HCT116 (cell line): ENCODE data around the gene RAP1GAP2. TPM values are rescaled to one million over a fixed set of nuclear protein-coding genes. Genes with fewer than 3 reads are reported as not detected.

Experiments used
- ATAC-seq: fragments of 200-7000 bp; cut with Tn5 transposase; 2 replicates; pipeline ENCODE4 v1.9.1; 2020; ENCODE audit warnings: mild to moderate bottlenecking, moderate library complexity
- BruUV-seq: library from RNA; stranded (reverse); fragments of 400-500 nt; replicated peaks from 2 replicates; lab custom pipeline; 2021; lab: Mats Ljungman, UMichigan
- CTCF ChIA-PET: fragments of 300-600 bp; sonication (Branson Sonifier 250); formaldehyde crosslinking; loops from one replicate; lab custom pipeline; 2021; ENCODE audit warnings: antibody characterized with exemption; lab: Charles Lee
- POLR2A ChIA-PET: fragments of 300-600, 350-600 bp; sonication (Branson Sonifier 250); formaldehyde crosslinking; loops from one replicate; lab custom pipeline; 2021; ENCODE audit warnings: antibody characterized with exemption; lab: Charles Lee
- RAD21 ChIA-PET, 2 experiments: fragments of 300-600 bp; sonication (Branson Sonifier 250); formaldehyde crosslinking; loops; one replicate each; lab custom pipeline; 2023; ENCODE audit warnings: low total read pairs in 2 of 2; ENCODE audit not compliant: uncharacterized antibody in 2 of 2, unreplicated experiment in 2 of 2, low non-redundant PET in 1 of 2; lab: Charles Lee
- DNase-seq: peaks from one replicate; pipeline ENCODE4 v3.0.0-alpha.2; 2010; ENCODE audit warnings: low read depth, low spot score
- H2AFZ ChIP-seq: fragments of 200-600 bp; shearing (Covaris generic), sonication (generic); 2 replicates; pipeline ENCODE4 v1.6.1; 2017; ENCODE audit warnings: low read depth, mixed run types, mixed read lengths, antibody characterized with exemption, low read length; ENCODE audit not compliant: poor library complexity, severe bottlenecking
- H3K27ac ChIP-seq: 2 replicates; pipeline ENCODE4 v1.5.1; 2012; ENCODE audit warnings: low read depth, low read length
- H3K27me3 ChIP-seq: fragments of 200-600 bp; sonication (generic); 2 replicates; pipeline ENCODE4 v1.6.1; 2016; ENCODE audit warnings: mixed run types, low read length, mixed read lengths; ENCODE audit not compliant: insufficient read depth
- H3K36me3 ChIP-seq, 2 experiments: fragments of 200-500 bp in 1 of 2; fragments of 200-600 bp in 1 of 2; sonication (Bioruptor generic) in 1 of 2; sonication (generic) in 1 of 2; 2 replicates each; pipeline versions ENCODE4 v1.5.1 to v1.6.1; 2014 to 2016; ENCODE audit warnings: low read length in 2 of 2, inconsistent platforms in 1 of 2, mixed read lengths in 1 of 2, mixed run types in 1 of 2; ENCODE audit not compliant: insufficient read depth in 2 of 2, control insufficient read depth in 1 of 2
- H3K4me1 ChIP-seq, 2 experiments: fragments of 200-600 bp in 1 of 2; sonication (generic) in 1 of 2; 2 replicates each; pipeline versions ENCODE4 v1.5.1 to v1.6.1; 2012 to 2017; ENCODE audit warnings: low read length in 2 of 2, inconsistent platforms in 1 of 2, mild to moderate bottlenecking in 1 of 2, mixed read lengths in 1 of 2, mixed run types in 1 of 2, moderate library complexity in 1 of 2; ENCODE audit not compliant: insufficient read depth in 2 of 2, control insufficient read depth in 1 of 2
- H3K4me2 ChIP-seq: fragments of 200-600 bp; sonication (generic); 2 replicates; pipeline ENCODE4 v1.6.1; 2017; ENCODE audit warnings: mixed run types, low read length, mixed read lengths
- H3K4me3 ChIP-seq, 2 experiments: fragments of 200-600 bp in 1 of 2; sonication (generic) in 1 of 2; replicated peaks in 1 of 2; 2 replicates each; pipeline ENCODE4 v1.5.1; 2011 to 2016; ENCODE audit warnings: low read length in 2 of 2, control low read depth in 1 of 2, low read depth in 1 of 2, mild to moderate bottlenecking in 1 of 2, mixed read lengths in 1 of 2, mixed run types in 1 of 2
- H3K79me2 ChIP-seq: fragments of 200-600 bp; sonication (generic); 2 replicates; pipeline ENCODE4 v1.6.1; 2017; ENCODE audit warnings: mild to moderate bottlenecking, mixed run types, low read length, moderate library complexity, mixed read lengths; ENCODE audit not compliant: insufficient read depth
- H3K9ac ChIP-seq: fragments of 200-600 bp; sonication (generic); 2 replicates; pipeline ENCODE4 v1.6.1; 2016; ENCODE audit warnings: low read length, mixed read lengths
- H3K9me2 ChIP-seq: fragments of 200-600 bp; sonication (generic), shearing (Covaris generic); 2 replicates; pipeline ENCODE4 v1.6.1; 2017; ENCODE audit warnings: mixed run types, mild to moderate bottlenecking, moderate library complexity; ENCODE audit not compliant: insufficient read depth
- H3K9me3 ChIP-seq, 2 experiments: fragments of 200-500 bp in 1 of 2; fragments of 200-600 bp in 1 of 2; sonication (Bioruptor generic) in 1 of 2; sonication (generic) in 1 of 2; 2 replicates each; pipeline ENCODE4 v1.6.1; 2014 to 2017; ENCODE audit warnings: low read length in 2 of 2, mixed read lengths in 2 of 2, inconsistent platforms in 1 of 2, low read depth in 1 of 2, mild to moderate bottlenecking in 1 of 2, mixed run types in 1 of 2, moderate library complexity in 1 of 2; ENCODE audit not compliant: control insufficient read depth in 1 of 2, insufficient read depth in 1 of 2
- H4K20me1 ChIP-seq: fragments of 200-600 bp; sonication (generic), shearing (Covaris generic); 2 replicates; pipeline ENCODE4 v1.6.1; 2017; ENCODE audit warnings: mixed run types, mild to moderate bottlenecking, moderate library complexity; ENCODE audit not compliant: insufficient read depth
- CBX3 ChIP-seq: IDR thresholded peaks from 2 replicates; pipeline ENCODE4 v1.6.1; 2012; ENCODE audit warnings: low read depth
- CEBPB ChIP-seq: IDR thresholded peaks from 2 replicates; pipeline ENCODE4 v1.6.1; 2012; ENCODE audit warnings: low read depth
- EGR1 ChIP-seq: IDR thresholded peaks from 2 replicates; pipeline ENCODE4 v1.6.1; 2012; ENCODE audit warnings: low read depth
- EZH2 ChIP-seq: fragments of 200-600 bp; sonication (generic); IDR thresholded peaks from 2 replicates; pipeline ENCODE4 v1.6.1; 2017; ENCODE audit warnings: antibody characterized with exemption, mixed run types
- EZH2phosphoT487 ChIP-seq: fragments of 200-600 bp; IDR thresholded peaks from 2 replicates; pipeline ENCODE4 v1.6.1; 2018; ENCODE audit warnings: antibody characterized with exemption, borderline replicate concordance
- FOSL1 ChIP-seq: IDR thresholded peaks from 2 replicates; pipeline ENCODE4 v1.6.1; 2012; ENCODE audit warnings: low read depth
- JUND ChIP-seq: IDR thresholded peaks from 2 replicates; pipeline ENCODE4 v1.6.1; 2012
- MAX ChIP-seq: IDR thresholded peaks from 2 replicates; pipeline ENCODE4 v1.6.1; 2012
- POLR2A ChIP-seq: IDR thresholded peaks from 2 replicates; pipeline ENCODE4 v1.7.0; 2011; ENCODE audit warnings: borderline replicate concordance; ENCODE audit not compliant: insufficient read depth, insufficient read length; ENCODE audit errors: extremely low read depth
- POLR2AphosphoS5 ChIP-seq: IDR thresholded peaks from 2 replicates; pipeline ENCODE4 v1.6.1; 2011; ENCODE audit warnings: mild to moderate bottlenecking, low read depth, low read length, moderate library complexity
- REST ChIP-seq: IDR thresholded peaks from 2 replicates; pipeline ENCODE4 v1.6.1; 2012; ENCODE audit warnings: low read depth
- SIN3A ChIP-seq: IDR thresholded peaks from 2 replicates; pipeline ENCODE4 v1.6.1; 2012; ENCODE audit warnings: low read depth
- SP1 ChIP-seq: IDR thresholded peaks from 2 replicates; pipeline ENCODE4 v1.6.1; 2012; ENCODE audit warnings: low read depth
- SRF ChIP-seq: IDR thresholded peaks from 2 replicates; pipeline ENCODE4 v1.6.1; 2012; ENCODE audit warnings: low read depth
- TCF7L2 ChIP-seq: IDR thresholded peaks from 2 replicates; pipeline ENCODE4 v1.7.0; 2011; ENCODE audit warnings: borderline replicate concordance, inconsistent platforms; ENCODE audit not compliant: insufficient read depth, insufficient read length; ENCODE audit errors: extremely low read depth
- YY1 ChIP-seq: IDR thresholded peaks from 2 replicates; pipeline ENCODE4 v1.6.1; 2011; ENCODE audit warnings: low read length, low read depth, moderate library complexity, mild to moderate bottlenecking; ENCODE audit not compliant: insufficient replicate concordance; ENCODE audit errors: extremely low read depth
- ZBTB33 ChIP-seq: IDR thresholded peaks from 2 replicates; pipeline ENCODE4 v1.6.1; 2011; ENCODE audit warnings: mild to moderate bottlenecking, low read length, moderate library complexity; ENCODE audit not compliant: insufficient replicate concordance; ENCODE audit errors: extremely low read depth
- ZFX ChIP-seq: fragments of 450-650 bp; IDR thresholded peaks from 2 replicates; pipeline ENCODE4 v1.6.1; 2017
- ZNF274 ChIP-seq: fragments of 200-500 bp; sonication (Bioruptor generic); IDR thresholded peaks from 2 replicates; pipeline ENCODE4 v1.6.1; 2014; ENCODE audit warnings: mild to moderate bottlenecking, low read depth, low read length, inconsistent platforms
- intact Hi-C: fragments of 100-400 bp; cut with micrococcal nuclease; formaldehyde crosslinking; loops from 2 replicates; pipeline ENCODE4 v1.10.0; 2022
- total RNA-seq: library from RNA; stranded (reverse); gene quantifications from one replicate; pipeline ENCODE4 v1.2.1, GENCODE V29; 2021; ENCODE audit not compliant: unreplicated experiment
- TF ChIP-seq, protein P1 (sequence below), 3 experiments: fragments of 200-600 bp in 1 of 3; sonication (generic) in 1 of 3; IDR thresholded peaks in 2 of 3; conservative IDR thresholded peaks in 1 of 3; 2 replicates each; pipeline ENCODE4 v1.5.1; 2012 to 2017; ENCODE audit warnings: low read depth in 2 of 3, low read length in 2 of 3, antibody characterized with exemption in 1 of 3, borderline replicate concordance in 1 of 3, control low read depth in 1 of 3, mild to moderate bottlenecking in 1 of 3, mixed read lengths in 1 of 3, mixed run types in 1 of 3, moderate library complexity in 1 of 3; ENCODE audit not compliant: insufficient read depth in 1 of 3

The RAP1GAP2 gene
- total RNA-seq, 1 experiment from 2014 or later: 54.6 TPM

GRCh38 chr17:3011891-3012290 is 215.7 kb downstream of the RAP1GAP2 start:
- Histone ChIP-seq H4K20me1 (no peaks in the 10 kb centered on the region), H3K9me2 (no peaks in the 10 kb centered on the region), H3K4me1 (peaks cover 0 to 15% of the 10 kb centered on the region in 2 experiments; a peak in 2 of 4 replicates), H3K36me3 (peaks cover 18 to 25% of the 10 kb centered on the region in 2 experiments; a peak in 2 of 4 replicates), H3K9ac (no peak overlapping the region), H3K4me2 (no peak overlapping the region), H3K4me3 (no peak overlapping the region), H2AFZ (no peak overlapping the region), H3K27me3 (no peaks in the 10 kb centered on the region), H3K27ac (no peak overlapping the region), H3K9me3 (no peaks in the 10 kb centered on the region), H3K79me2 (no peaks in the 10 kb centered on the region)
- ChIA-PET CTCF (interaction anchor here (1.9 to 2.0 kb wide), 3 partner anchors 74 to 162 kb away, joined by 4 to 29 read pairs (median 7); no protein-coding TSS in a partner anchor), POLR2A (interaction anchor here (0.7 kb wide), 1 partner anchor 630 kb away, joined by 3 read pairs; no protein-coding TSS in a partner anchor), RAD21 (interaction anchor here in 1 of 2 experiments (0.7 to 1.3 kb wide), 2 partner anchors 163 to 315 kb away, joined by 5 to 8 read pairs; no protein-coding TSS in a partner anchor)
- intact Hi-C loops: loop anchor here (2.0 kb wide), 1 partner anchor 75 kb away; no protein-coding TSS in a partner anchor
- no peak for DNase-seq
- TF ChIP-seq ZNF274: no peak
- no peak for TF ChIP-seq JUND
- no peak for TF ChIP-seq ZBTB33
- TF ChIP-seq ZFX: no peak
- TF ChIP-seq YY1: no peak
- TF ChIP-seq FOSL1: no peak
- TF ChIP-seq, protein P1, sequence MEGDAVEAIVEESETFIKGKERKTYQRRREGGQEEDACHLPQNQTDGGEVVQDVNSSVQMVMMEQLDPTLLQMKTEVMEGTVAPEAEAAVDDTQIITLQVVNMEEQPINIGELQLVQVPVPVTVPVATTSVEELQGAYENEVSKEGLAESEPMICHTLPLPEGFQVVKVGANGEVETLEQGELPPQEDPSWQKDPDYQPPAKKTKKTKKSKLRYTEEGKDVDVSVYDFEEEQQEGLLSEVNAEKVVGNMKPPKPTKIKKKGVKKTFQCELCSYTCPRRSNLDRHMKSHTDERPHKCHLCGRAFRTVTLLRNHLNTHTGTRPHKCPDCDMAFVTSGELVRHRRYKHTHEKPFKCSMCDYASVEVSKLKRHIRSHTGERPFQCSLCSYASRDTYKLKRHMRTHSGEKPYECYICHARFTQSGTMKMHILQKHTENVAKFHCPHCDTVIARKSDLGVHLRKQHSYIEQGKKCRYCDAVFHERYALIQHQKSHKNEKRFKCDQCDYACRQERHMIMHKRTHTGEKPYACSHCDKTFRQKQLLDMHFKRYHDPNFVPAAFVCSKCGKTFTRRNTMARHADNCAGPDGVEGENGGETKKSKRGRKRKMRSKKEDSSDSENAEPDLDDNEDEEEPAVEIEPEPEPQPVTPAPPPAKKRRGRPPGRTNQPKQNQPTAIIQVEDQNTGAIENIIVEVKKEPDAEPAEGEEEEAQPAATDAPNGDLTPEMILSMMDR (IDR thresholded peaks at IDR 0.05 in 2 of 3, conservative IDR thresholded peaks at IDR 0.05 in 1 of 3; ENCODE audit: borderline replicate concordance in 1 of 3, insufficient read depth in 1 of 3, low read depth in 2 of 3, low read length in 2 of 3): no peak
- no peak for TF ChIP-seq EGR1
- TF ChIP-seq CEBPB: no peak
- no peak for TF ChIP-seq CBX3
- TF ChIP-seq SRF: no peak
- TF ChIP-seq REST: no peak
- TF ChIP-seq TCF7L2: no peak
- no peak for TF ChIP-seq EZH2
- no peak for TF ChIP-seq POLR2A
- TF ChIP-seq EZH2phosphoT487: no peak
- TF ChIP-seq SIN3A: no peak
- TF ChIP-seq MAX: no peak
- TF ChIP-seq POLR2AphosphoS5: no peak
- no peak for TF ChIP-seq SP1
- no TSS peak for BruUV-seq
- no peak for ATAC-seq
